HEK293 (cell line): ENCODE data around the gene IL25.

ENCODE experiments used
- CTCF ChIA-PET: fragments of 350-600 bp; formaldehyde crosslinking; extraction: SDS; loops from one replicate; lab custom pipeline; 2021; ENCODE audit warnings: antibody characterized with exemption; lab: Yijun Ruan, JAX
- POLR2A ChIA-PET: fragments of 300-600 bp; formaldehyde crosslinking; extraction: SDS; loops from one replicate; lab custom pipeline; 2020; ENCODE audit warnings: antibody characterized with exemption, inconsistent platforms; lab: Yijun Ruan, JAX
- H3K27ac ChIP-seq: fragments of 200-500 bp; sonication (Bioruptor generic); 2 replicates; pipeline ENCODE4 v1.5.1; 2014; ENCODE audit warnings: low read depth, low read length, control low read depth, inconsistent platforms; ENCODE audit errors: extremely low read depth
- H3K36me3 ChIP-seq, 2 experiments: fragments of 200-500 bp in 1 of 2; sonication (Bioruptor generic) in 1 of 2; 1 replicate in 1 of 2; 2 replicates in 1 of 2; pipeline ENCODE4 v1.5.1; 2014 to 2017; ENCODE audit warnings: inconsistent platforms in 2 of 2, low read length in 2 of 2; ENCODE audit not compliant: control insufficient read depth in 2 of 2, insufficient read depth in 1 of 2
- H3K4me1 ChIP-seq: fragments of 200-500 bp; sonication (Bioruptor generic); 2 replicates; pipeline ENCODE4 v1.5.1; 2014; ENCODE audit warnings: mild to moderate bottlenecking, low read length, inconsistent platforms; ENCODE audit not compliant: control insufficient read depth, insufficient read depth
- H3K4me3 ChIP-seq: 2 replicates; pipeline ENCODE4 v1.5.1; 2011; ENCODE audit warnings: low read depth, mild to moderate bottlenecking, control low read depth, low read length, moderate library complexity
- H3K9me3 ChIP-seq: fragments of 200-500 bp; sonication (Bioruptor generic); 2 replicates; pipeline ENCODE4 v1.5.1; 2014; ENCODE audit warnings: low read depth, low read length, inconsistent platforms; ENCODE audit not compliant: control insufficient read depth, insufficient read depth
- GLI4 ChIP-seq: fragments of 450-650 bp; formaldehyde crosslinking; IDR thresholded peaks from 2 replicates; pipeline ENCODE4 v1.5.1; 2016; ENCODE audit warnings: missing biosample characterization, missing genetic modification characterization
- KLF8 ChIP-seq: fragments of 450-650 bp; formaldehyde crosslinking; IDR thresholded peaks from 2 replicates; pipeline ENCODE4 v1.5.1; 2016; ENCODE audit warnings: missing biosample characterization, missing genetic modification characterization
- ZBTB17 ChIP-seq: fragments of 450-650 bp; formaldehyde crosslinking; IDR thresholded peaks from 2 replicates; pipeline ENCODE4 v1.5.1; 2016; ENCODE audit warnings: missing biosample characterization, missing genetic modification characterization
- ZNF16 ChIP-seq: fragments of 450-650 bp; formaldehyde crosslinking; IDR thresholded peaks from 2 replicates; pipeline ENCODE4 v1.5.1; 2016; ENCODE audit warnings: low read depth, missing biosample characterization, missing genetic modification characterization
- ZNF23 ChIP-seq: fragments of 450-650 bp; formaldehyde crosslinking; IDR thresholded peaks from 2 replicates; pipeline ENCODE4 v1.5.1; 2016; ENCODE audit warnings: missing biosample characterization, missing genetic modification characterization, borderline replicate concordance
- ZNF239 ChIP-seq: fragments of 450-650 bp; formaldehyde crosslinking; IDR thresholded peaks from 2 replicates; pipeline ENCODE4 v1.5.1; 2016; ENCODE audit warnings: missing biosample characterization, missing genetic modification characterization
- ZNF266 ChIP-seq: fragments of 450-650 bp; formaldehyde crosslinking; IDR thresholded peaks from 2 replicates; pipeline ENCODE4 v1.5.1; 2016; ENCODE audit warnings: missing biosample characterization, missing genetic modification characterization, low read depth
- ZNF311 ChIP-seq: fragments of 450-650 bp; formaldehyde crosslinking; IDR thresholded peaks from 2 replicates; pipeline ENCODE4 v1.5.1; 2017; ENCODE audit warnings: missing biosample characterization, missing genetic modification characterization, borderline replicate concordance
- ZNF335 ChIP-seq: fragments of 450-650 bp; formaldehyde crosslinking; conservative IDR thresholded peaks from 2 replicates; pipeline ENCODE4 v1.5.1; 2016; ENCODE audit warnings: missing biosample characterization, missing genetic modification characterization
- ZNF37A ChIP-seq: fragments of 450-650 bp; IDR thresholded peaks from 2 replicates; pipeline ENCODE4 v1.5.1; 2018; ENCODE audit warnings: missing biosample characterization, missing genetic modification characterization
- ZNF555 ChIP-seq: fragments of 450-650 bp; formaldehyde crosslinking; conservative IDR thresholded peaks from 2 replicates; pipeline ENCODE4 v1.5.1; 2017; ENCODE audit warnings: missing biosample characterization, mild to moderate bottlenecking, missing genetic modification characterization, inconsistent platforms
- ZNF585B ChIP-seq: fragments of 450-650 bp; formaldehyde crosslinking; IDR thresholded peaks from 2 replicates; pipeline ENCODE4 v1.5.1; 2016; ENCODE audit warnings: missing biosample characterization, missing genetic modification characterization
- ZNF596 ChIP-seq: fragments of 450-650 bp; IDR thresholded peaks from 2 replicates; pipeline ENCODE4 v1.5.0; 2018; ENCODE audit warnings: missing biosample characterization, mild to moderate bottlenecking, missing genetic modification characterization, moderate library complexity
- ZNF664 ChIP-seq: fragments of 450-650 bp; formaldehyde crosslinking; IDR thresholded peaks from 2 replicates; pipeline ENCODE4 v1.5.1; 2016; ENCODE audit warnings: missing biosample characterization, missing genetic modification characterization
- ZNF776 ChIP-seq: fragments of 450-650 bp; formaldehyde crosslinking; IDR thresholded peaks from 2 replicates; pipeline ENCODE4 v1.5.0; 2017; ENCODE audit warnings: missing biosample characterization, missing genetic modification characterization, borderline replicate concordance
- ZNF785 ChIP-seq: fragments of 450-650 bp; formaldehyde crosslinking; IDR thresholded peaks from 2 replicates; pipeline ENCODE4 v1.5.1; 2016; ENCODE audit warnings: missing biosample characterization, missing genetic modification characterization
- ZSCAN30 ChIP-seq: fragments of 450-650 bp; IDR thresholded peaks from 2 replicates; pipeline ENCODE4 v1.5.1; 2018; ENCODE audit warnings: missing biosample characterization, mild to moderate bottlenecking, missing genetic modification characterization, moderate library complexity
- TF ChIP-seq, protein P1 (sequence below): fragments of 450-650 bp; formaldehyde crosslinking; optimal IDR thresholded peaks from 2 replicates; pipeline ENCODE3; 2016; ENCODE audit warnings: missing biosample characterization, mild to moderate bottlenecking, missing genetic modification characterization
- TF ChIP-seq, protein P2 (sequence below): fragments of 450-650 bp; formaldehyde crosslinking; IDR thresholded peaks from 2 replicates; pipeline ENCODE4 v1.5.1; 2017; ENCODE audit warnings: missing biosample characterization, missing genetic modification characterization
- TF ChIP-seq, protein P3 (sequence below): fragments of 450-650 bp; formaldehyde crosslinking; IDR thresholded peaks from 2 replicates; pipeline ENCODE4 v1.5.1; 2016; ENCODE audit warnings: missing biosample characterization, missing genetic modification characterization
- TF ChIP-seq, protein P4 (sequence below): fragments of 450-650 bp; formaldehyde crosslinking; IDR thresholded peaks from 2 replicates; pipeline ENCODE4 v1.5.1; 2016; ENCODE audit warnings: missing biosample characterization, missing genetic modification characterization

IL25 gene

DNA sequence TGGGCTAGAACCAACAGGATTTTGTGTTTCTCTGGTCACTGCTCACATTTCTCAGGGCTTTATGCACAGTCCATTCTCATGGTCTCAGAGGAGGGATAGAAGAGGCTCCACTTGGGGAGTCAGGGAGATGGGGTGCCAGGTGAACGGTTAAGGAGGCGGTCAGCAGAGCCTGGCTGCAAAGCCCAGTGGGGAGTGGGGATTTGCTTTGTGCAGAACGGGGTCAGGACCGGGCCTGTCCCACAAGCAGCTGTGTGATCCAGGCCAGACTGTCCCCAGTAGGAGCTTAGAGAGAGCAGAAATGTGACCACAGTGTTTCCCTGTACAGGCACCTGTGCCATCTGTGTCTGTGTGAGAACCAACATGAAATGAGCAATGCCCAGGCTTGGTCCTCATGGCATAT, 8.4 kb downstream of the IL25 start:
- ChIA-PET CTCF (interaction anchor here (0.9 to 4.3 kb wide), 15 partner anchors 11 to 312 kb away, joined by 3 to 61 read pairs (median 4); no protein-coding TSS in a partner anchor), POLR2A (interaction anchor here (1.8 kb wide), 1 partner anchor 54 kb away, joined by 12 read pairs; no protein-coding TSS in a partner anchor)
- Histone ChIP-seq H3K27ac (no peak overlapping the region), H3K9me3 (no peaks in the 10 kb centered on the region), H3K4me3 (no peak overlapping the region), H3K36me3 (no peaks in the 10 kb centered on the region), H3K4me1 (no peaks in the 10 kb centered on the region)
- TF ChIP-seq, protein P1, sequence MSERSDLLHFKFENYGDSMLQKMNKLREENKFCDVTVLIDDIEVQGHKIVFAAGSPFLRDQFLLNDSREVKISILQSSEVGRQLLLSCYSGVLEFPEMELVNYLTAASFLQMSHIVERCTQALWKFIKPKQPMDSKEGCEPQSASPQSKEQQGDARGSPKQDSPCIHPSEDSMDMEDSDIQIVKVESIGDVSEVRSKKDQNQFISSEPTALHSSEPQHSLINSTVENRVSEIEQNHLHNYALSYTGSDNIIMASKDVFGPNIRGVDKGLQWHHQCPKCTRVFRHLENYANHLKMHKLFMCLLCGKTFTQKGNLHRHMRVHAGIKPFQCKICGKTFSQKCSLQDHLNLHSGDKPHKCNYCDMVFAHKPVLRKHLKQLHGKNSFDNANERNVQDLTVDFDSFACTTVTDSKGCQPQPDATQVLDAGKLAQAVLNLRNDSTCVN (tag by site-specific recombination), result no peak
- no peak for TF ChIP-seq ZNF335 (tag by site-specific recombination)
- TF ChIP-seq ZNF596 (tag by site-specific recombination), result no peak
- TF ChIP-seq, protein P2, sequence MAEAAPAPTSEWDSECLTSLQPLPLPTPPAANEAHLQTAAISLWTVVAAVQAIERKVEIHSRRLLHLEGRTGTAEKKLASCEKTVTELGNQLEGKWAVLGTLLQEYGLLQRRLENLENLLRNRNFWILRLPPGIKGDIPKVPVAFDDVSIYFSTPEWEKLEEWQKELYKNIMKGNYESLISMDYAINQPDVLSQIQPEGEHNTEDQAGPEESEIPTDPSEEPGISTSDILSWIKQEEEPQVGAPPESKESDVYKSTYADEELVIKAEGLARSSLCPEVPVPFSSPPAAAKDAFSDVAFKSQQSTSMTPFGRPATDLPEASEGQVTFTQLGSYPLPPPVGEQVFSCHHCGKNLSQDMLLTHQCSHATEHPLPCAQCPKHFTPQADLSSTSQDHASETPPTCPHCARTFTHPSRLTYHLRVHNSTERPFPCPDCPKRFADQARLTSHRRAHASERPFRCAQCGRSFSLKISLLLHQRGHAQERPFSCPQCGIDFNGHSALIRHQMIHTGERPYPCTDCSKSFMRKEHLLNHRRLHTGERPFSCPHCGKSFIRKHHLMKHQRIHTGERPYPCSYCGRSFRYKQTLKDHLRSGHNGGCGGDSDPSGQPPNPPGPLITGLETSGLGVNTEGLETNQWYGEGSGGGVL (tag by site-specific recombination), result no peak

DNA sequence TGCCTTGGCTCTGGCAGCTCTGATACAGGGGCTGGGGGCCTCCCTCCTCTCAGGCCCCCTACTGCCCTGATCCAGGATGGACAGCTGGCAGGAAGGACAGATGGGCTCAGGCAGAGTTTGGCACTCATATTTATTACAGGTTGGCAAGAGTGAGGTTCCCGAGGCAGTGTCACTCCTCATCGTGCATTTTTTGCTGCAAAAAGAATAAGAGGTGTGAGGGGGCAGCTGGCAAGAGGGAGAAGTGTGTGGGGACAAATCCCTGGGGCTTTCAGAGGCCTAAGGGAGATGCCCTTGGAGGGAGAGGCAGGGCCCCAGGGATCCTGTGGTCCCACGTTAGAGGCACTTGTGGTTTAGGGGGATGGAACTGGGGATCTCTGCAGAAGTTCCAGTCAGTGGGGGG, 9.3 kb downstream of the IL25 start:
- Histone ChIP-seq H3K4me1 (no peaks in the 10 kb centered on the region), H3K36me3 (no peaks in the 10 kb centered on the region), H3K27ac (no peak overlapping the region), H3K4me3 (no peak overlapping the region)
- POLR2A ChIA-PET, result no interaction called here
- no peak for TF ChIP-seq ZBTB17 (tag by site-specific recombination)
- TF ChIP-seq, all 188 proteins: peak for 0
- CTCF ChIA-PET, result interaction anchor here (4.3 kb wide), 1 partner anchor 54 kb away, joined by 61 read pairs; no protein-coding TSS in a partner anchor
- H3K9me3 ChIP-seq, result no peaks in the 10 kb centered on the region

DNA sequence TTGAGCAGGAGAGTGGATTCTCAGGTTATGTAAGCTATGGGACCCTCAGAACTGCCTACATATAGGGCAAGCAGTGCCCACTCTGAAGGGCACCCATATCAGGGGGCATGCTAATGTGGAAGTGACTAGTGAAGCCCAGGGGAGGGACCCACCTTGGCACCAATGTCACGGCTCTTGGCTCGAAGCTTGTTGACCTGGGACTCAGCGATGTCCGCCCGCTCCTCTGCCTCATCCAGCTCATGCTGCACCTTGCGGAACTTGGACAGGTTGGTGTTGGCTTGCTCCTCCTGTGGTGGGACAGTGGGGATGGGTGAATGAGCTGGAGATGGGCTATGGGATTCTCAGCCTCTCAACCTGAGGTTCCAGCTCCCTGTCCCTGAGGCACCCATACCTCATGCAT, 9.7 kb downstream of the IL25 start:
- H3K4me3 ChIP-seq, result no peak overlapping the region
- POLR2A ChIA-PET, result no interaction called here
- no peak for TF ChIP-seq GLI4 (tag by site-specific recombination)
- no peak for TF ChIP-seq ZNF16
- TF ChIP-seq ZNF311 (tag by site-specific recombination), result no peak
- no peak for TF ChIP-seq ZNF785
- TF ChIP-seq, all 188 proteins: peak for 0
- CTCF ChIA-PET, result interaction anchor here (4.3 kb wide), 1 partner anchor 54 kb away, joined by 61 read pairs; no protein-coding TSS in a partner anchor
- no peaks in the 10 kb centered on the region for H3K9me3 ChIP-seq
- no peaks in the 10 kb centered on the region for H3K36me3 ChIP-seq
- no peak overlapping the region for H3K27ac ChIP-seq
- H3K4me1 ChIP-seq, result no peaks in the 10 kb centered on the region

DNA sequence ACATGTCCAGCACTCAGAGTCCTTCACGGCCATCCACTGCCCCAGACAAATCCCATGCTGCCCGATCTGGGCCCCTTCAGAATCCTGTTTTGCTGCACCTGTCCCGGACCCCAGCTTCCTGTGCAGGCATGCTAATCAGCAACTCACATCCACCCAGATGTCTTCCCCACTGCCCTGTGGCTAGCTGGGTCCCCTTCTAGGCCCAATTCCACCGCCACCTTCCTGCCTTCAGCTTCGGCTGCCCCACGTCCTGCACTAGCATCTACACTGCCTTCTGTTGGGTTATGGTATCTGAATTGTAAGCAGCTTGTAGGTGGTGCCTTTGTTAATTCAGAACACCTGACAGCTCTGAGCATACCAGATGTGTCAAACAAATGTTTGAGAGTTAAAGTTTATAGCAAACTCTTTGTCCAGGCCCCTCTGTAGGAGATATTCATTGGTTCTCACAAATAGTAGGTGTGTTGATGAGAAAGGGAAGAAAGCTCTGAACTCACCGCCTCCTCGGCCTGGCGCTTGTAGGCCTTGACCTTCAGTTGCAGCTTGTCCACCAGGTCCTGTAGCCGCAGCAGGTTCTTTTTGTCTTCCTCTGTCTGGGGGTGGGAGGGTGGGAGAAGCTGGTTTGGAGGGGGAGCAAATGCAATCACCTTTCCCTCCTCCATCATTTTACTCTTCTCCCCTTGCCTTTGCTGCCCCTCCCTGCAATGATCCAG, 10.3 kb downstream of the IL25 start:
- POLR2A ChIA-PET, result no interaction called here
- no peak overlapping the region for H3K4me3 ChIP-seq
- CTCF ChIA-PET, result interaction anchor here (1.0 to 4.3 kb wide), 3 partner anchors 30 to 180 kb away, joined by 3 to 61 read pairs (median 4); no protein-coding TSS in a partner anchor
- H3K27ac ChIP-seq, result no peak overlapping the region
- no peaks in the 10 kb centered on the region for H3K4me1 ChIP-seq
- no peaks in the 10 kb centered on the region for H3K36me3 ChIP-seq
- H3K9me3 ChIP-seq, result no peaks in the 10 kb centered on the region
- TF ChIP-seq ZNF585B (tag by site-specific recombination) (no peak), ZNF23 (tag by site-specific recombination) (no peak), ZNF239 (no peak), ZSCAN30 (no peak), ZNF596 (tag by site-specific recombination) (no peak), ZNF776 (tag by site-specific recombination) (no peak), ZNF266 (no peak), ZNF555 (no peak), KLF8 (tag by site-specific recombination) (no peak), ZNF664 (tag by site-specific recombination) (no peak), ZNF37A (no peak)
- TF ChIP-seq, protein P3, sequence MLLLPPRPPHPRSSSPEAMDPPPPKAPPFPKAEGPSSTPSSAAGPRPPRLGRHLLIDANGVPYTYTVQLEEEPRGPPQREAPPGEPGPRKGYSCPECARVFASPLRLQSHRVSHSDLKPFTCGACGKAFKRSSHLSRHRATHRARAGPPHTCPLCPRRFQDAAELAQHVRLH (tag by site-specific recombination), result no peak
- TF ChIP-seq, protein P4, sequence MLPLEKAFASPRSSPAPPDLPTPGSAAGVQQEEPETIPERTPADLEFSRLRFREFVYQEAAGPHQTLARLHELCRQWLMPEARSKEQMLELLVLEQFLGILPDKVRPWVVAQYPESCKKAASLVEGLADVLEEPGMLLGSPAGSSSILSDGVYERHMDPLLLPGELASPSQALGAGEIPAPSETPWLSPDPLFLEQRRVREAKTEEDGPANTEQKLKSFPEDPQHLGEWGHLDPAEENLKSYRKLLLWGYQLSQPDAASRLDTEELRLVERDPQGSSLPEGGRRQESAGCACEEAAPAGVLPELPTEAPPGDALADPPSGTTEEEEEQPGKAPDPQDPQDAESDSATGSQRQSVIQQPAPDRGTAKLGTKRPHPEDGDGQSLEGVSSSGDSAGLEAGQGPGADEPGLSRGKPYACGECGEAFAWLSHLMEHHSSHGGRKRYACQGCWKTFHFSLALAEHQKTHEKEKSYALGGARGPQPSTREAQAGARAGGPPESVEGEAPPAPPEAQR (tag by site-specific recombination), result no peak
